Endothelial cell (in vitro differentiated cells): ENCODE results near the gene ARHGAP15. TPM values are rescaled to one million over a fixed set of nuclear protein-coding genes. Genes with fewer than 3 reads are reported as not detected.

Experiments
- DNase-seq: peaks from one replicate; pipeline ENCODE4 v3.0.0; 2021; ENCODE audit warnings: low spot score
- H3K27ac Mint-ChIP-seq: one replicate; pipeline ENCODE4 v1.8.0; 2021; ENCODE audit warnings: mixed read lengths, inconsistent platforms; ENCODE audit not compliant: unreplicated experiment
- H3K27me3 Mint-ChIP-seq: one replicate; pipeline ENCODE4 v1.8.0; 2021; ENCODE audit warnings: mild to moderate bottlenecking, moderate library complexity, mixed read lengths, inconsistent platforms; ENCODE audit not compliant: unreplicated experiment
- H3K36me3 Mint-ChIP-seq: one replicate; pipeline ENCODE4 v1.8.0; 2021; ENCODE audit warnings: mild to moderate bottlenecking, low read depth, mixed read lengths, inconsistent platforms; ENCODE audit not compliant: unreplicated experiment
- H3K4me1 Mint-ChIP-seq: one replicate; pipeline ENCODE4 v1.8.0; 2021; ENCODE audit warnings: mild to moderate bottlenecking, mixed read lengths, inconsistent platforms; ENCODE audit not compliant: unreplicated experiment
- H3K4me3 Mint-ChIP-seq: one replicate; pipeline ENCODE4 v1.8.0; 2021; ENCODE audit warnings: mild to moderate bottlenecking, mixed read lengths, inconsistent platforms; ENCODE audit not compliant: unreplicated experiment
- H3K9me3 Mint-ChIP-seq: one replicate; pipeline ENCODE4 v1.8.0; 2021; ENCODE audit warnings: mixed read lengths, inconsistent platforms; ENCODE audit not compliant: unreplicated experiment
- total RNA-seq: library from RNA; stranded (reverse); fragmentation: NEBNext Ultra II Directional; extraction: Animal tissue kit (Norgen Biotek cat#: 25700); gene quantifications from one replicate; pipeline ENCODE4 v1.2.1, GENCODE V29; 2021; ENCODE audit not compliant: unreplicated experiment
- TF ChIP-seq, protein P1 (sequence below): fragments of 200-600 bp; sonication (generic); IDR thresholded peaks from one replicate; pipeline ENCODE4 v1.5.0; 2021; ENCODE audit warnings: antibody characterized with exemption; ENCODE audit not compliant: unreplicated experiment

Gene ARHGAP15
- total RNA-seq, 1 donor from 2014 or later, result not detected

DNA sequence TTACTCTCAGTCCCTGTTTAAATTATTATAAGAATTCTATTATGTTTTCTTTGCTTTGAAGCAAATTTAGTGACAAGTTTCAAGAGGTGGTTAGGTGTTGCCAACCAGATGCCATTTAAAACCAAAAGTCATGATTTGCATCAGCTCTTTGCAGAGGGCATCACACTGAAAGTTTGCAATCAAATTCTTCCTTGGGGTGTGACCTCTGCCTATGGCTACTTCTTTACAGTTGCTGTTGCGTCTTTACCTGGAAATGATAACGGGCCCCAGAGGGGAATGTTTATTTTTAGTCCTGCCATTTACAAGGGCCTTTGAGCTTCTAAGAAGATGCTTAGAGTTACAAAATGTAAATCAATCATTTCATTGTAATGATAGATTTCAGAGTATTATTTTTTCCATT lies 561.0 kb downstream of the ARHGAP15 start:
- Mint-ChIP-seq H3K9me3 (no peaks in the 10 kb centered on the region), H3K27me3 (no peaks in the 10 kb centered on the region), H3K27ac (no peak overlapping the region), H3K4me3 (no peak overlapping the region), H3K4me1 (peaks cover 3% of the 10 kb centered on the region), H3K36me3 (no peaks in the 10 kb centered on the region)
- TF ChIP-seq, protein P1, sequence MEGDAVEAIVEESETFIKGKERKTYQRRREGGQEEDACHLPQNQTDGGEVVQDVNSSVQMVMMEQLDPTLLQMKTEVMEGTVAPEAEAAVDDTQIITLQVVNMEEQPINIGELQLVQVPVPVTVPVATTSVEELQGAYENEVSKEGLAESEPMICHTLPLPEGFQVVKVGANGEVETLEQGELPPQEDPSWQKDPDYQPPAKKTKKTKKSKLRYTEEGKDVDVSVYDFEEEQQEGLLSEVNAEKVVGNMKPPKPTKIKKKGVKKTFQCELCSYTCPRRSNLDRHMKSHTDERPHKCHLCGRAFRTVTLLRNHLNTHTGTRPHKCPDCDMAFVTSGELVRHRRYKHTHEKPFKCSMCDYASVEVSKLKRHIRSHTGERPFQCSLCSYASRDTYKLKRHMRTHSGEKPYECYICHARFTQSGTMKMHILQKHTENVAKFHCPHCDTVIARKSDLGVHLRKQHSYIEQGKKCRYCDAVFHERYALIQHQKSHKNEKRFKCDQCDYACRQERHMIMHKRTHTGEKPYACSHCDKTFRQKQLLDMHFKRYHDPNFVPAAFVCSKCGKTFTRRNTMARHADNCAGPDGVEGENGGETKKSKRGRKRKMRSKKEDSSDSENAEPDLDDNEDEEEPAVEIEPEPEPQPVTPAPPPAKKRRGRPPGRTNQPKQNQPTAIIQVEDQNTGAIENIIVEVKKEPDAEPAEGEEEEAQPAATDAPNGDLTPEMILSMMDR, result no peak
- no peak for DNase-seq

- no peaks in the 10 kb centered on the region for H3K27me3 Mint-ChIP-seq
- DNase-seq, result no peak
- H3K36me3 Mint-ChIP-seq, result no peaks in the 10 kb centered on the region
- H3K9me3 Mint-ChIP-seq, result no peaks in the 10 kb centered on the region
- H3K27ac Mint-ChIP-seq, result no peak overlapping the region
- TF ChIP-seq, protein P1, result no peak
- no peak overlapping the region for H3K4me3 Mint-ChIP-seq
- no peaks in the 10 kb centered on the region for H3K4me1 Mint-ChIP-seq
These were observed 561.9 kb downstream of the ARHGAP15 start for GRCh38 chr2:143691121-143691520.

GRCh38 chr2:143692162-143692561 lies 562.9 kb downstream of the ARHGAP15 start:
- H3K27ac Mint-ChIP-seq, result no peak overlapping the region
- TF ChIP-seq, protein P1, result no peak
- no peak for DNase-seq
- no peak overlapping the region for H3K4me3 Mint-ChIP-seq
- no peaks in the 10 kb centered on the region for H3K9me3 Mint-ChIP-seq
- no peaks in the 10 kb centered on the region for H3K4me1 Mint-ChIP-seq
- no peaks in the 10 kb centered on the region for H3K36me3 Mint-ChIP-seq
- H3K27me3 Mint-ChIP-seq, result no peaks in the 10 kb centered on the region

- Mint-ChIP-seq H3K27me3 (no peaks in the 10 kb centered on the region), H3K36me3 (no peaks in the 10 kb centered on the region), H3K27ac (no peak overlapping the region), H3K4me3 (no peak overlapping the region), H3K4me1 (no peaks in the 10 kb centered on the region), H3K9me3 (no peaks in the 10 kb centered on the region)
- TF ChIP-seq, protein P1, result no peak
- DNase-seq, result no peak
These were observed 563.7 kb downstream of the ARHGAP15 start for GRCh38 chr2:143692967-143693366.

DNA sequence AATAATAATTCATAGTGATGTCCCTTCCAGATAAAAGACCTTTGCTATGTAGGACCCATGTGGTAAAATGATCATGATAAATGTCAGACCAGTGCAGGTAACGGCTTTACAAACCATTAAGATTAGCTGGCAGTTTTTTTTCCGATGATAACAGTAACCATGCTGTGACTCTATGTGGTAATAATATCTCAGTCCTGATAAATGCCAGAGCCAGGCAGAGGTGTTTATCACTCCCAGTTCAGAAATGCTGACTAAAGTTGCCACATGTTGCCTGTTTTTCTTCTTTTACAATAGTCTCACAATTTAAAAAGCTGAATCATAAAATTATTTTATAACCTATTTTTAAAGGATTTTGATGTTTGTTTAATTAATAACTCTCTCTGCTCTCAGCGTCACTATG lies 565.1 kb downstream of the ARHGAP15 start:
- no peaks in the 10 kb centered on the region for H3K4me1 Mint-ChIP-seq
- no peaks in the 10 kb centered on the region for H3K36me3 Mint-ChIP-seq
- no peak overlapping the region for H3K27ac Mint-ChIP-seq
- no peaks in the 10 kb centered on the region for H3K27me3 Mint-ChIP-seq
- TF ChIP-seq, protein P1, result no peak
- no peak for DNase-seq
- H3K4me3 Mint-ChIP-seq, result no peak overlapping the region
- H3K9me3 Mint-ChIP-seq, result no peaks in the 10 kb centered on the region
